Measurements from ENCODE around the gene NFIC. TPM values are rescaled to one million over a fixed set of nuclear protein-coding genes. Genes with fewer than 3 reads are reported as not detected.

The NFIC gene
- total RNA-seq, 1 donor from 2014 or later = 142 TPM

- H3K9me3 ChIP-seq = no peaks in the 10 kb centered on the region
- peaks cover 0 to 4% of the 10 kb centered on the region in 2 donors for H3K36me3 ChIP-seq
- no peak overlapping the region for H3K27ac ChIP-seq
- intact Hi-C loops (cut with DNase I) = no loop called here
- H3K27me3 ChIP-seq = no peaks in the 10 kb centered on the region
- no peak overlapping the region for H3K4me3 ChIP-seq
- peaks cover 81% of the 10 kb centered on the region for H3K4me1 ChIP-seq
- TF ChIP-seq CTCF (IDR thresholded peaks at IDR 0.05) = no peak
- TF ChIP-seq POLR2A (IDR thresholded peaks at IDR 0.05) = no peak
- no peak for TF ChIP-seq POLR2AphosphoS5 (IDR thresholded peaks at IDR 0.05; ENCODE audit: insufficient read depth in 1 of 2, low read depth in 1 of 2)
- no peak for DNase-seq (ENCODE audit: extremely low spot score in 2 of 2)
Measured at GRCh38 chr19:3516675-3517207, 150.4 kb downstream of the NFIC start.

GRCh38 chr19:3517638-3518037 lies 151.3 kb downstream of the NFIC start:
- TF ChIP-seq POLR2A (IDR thresholded peaks at IDR 0.05) (no peak), POLR2AphosphoS5 (IDR thresholded peaks at IDR 0.05; ENCODE audit: insufficient read depth in 1 of 2, low read depth in 1 of 2) (no peak), CTCF (IDR thresholded peaks at IDR 0.05) (no peak)
- H3K4me1 ChIP-seq = peaks cover 81% of the 10 kb centered on the region
- peaks cover 0 to 4% of the 10 kb centered on the region in 2 donors for H3K36me3 ChIP-seq
- DNase-seq (ENCODE audit: extremely low spot score in 2 of 2) = no peak
- intact Hi-C loops (cut with DNase I) = no loop called here
- H3K27me3 ChIP-seq = no peaks in the 10 kb centered on the region
- no peaks in the 10 kb centered on the region for H3K9me3 ChIP-seq
- H3K27ac ChIP-seq = no peak overlapping the region
- H3K4me3 ChIP-seq = no peak overlapping the region

GRCh38 chr19:3518255-3518654 lies 151.9 kb downstream of the NFIC start:
- Histone ChIP-seq H3K4me1 (peaks cover 79% of the 10 kb centered on the region), H3K27me3 (no peaks in the 10 kb centered on the region), H3K36me3 (peaks cover 0 to 10% of the 10 kb centered on the region in 2 donors), H3K27ac (no peak overlapping the region), H3K9me3 (no peaks in the 10 kb centered on the region), H3K4me3 (no peak overlapping the region)
- DNase-seq (ENCODE audit: extremely low spot score in 2 of 2) = no peak
- TF ChIP-seq CTCF (IDR thresholded peaks at IDR 0.05) = no peak
- no peak for TF ChIP-seq POLR2A (IDR thresholded peaks at IDR 0.05)
- TF ChIP-seq POLR2AphosphoS5 (IDR thresholded peaks at IDR 0.05; ENCODE audit: insufficient read depth in 1 of 2, low read depth in 1 of 2) = no peak
- intact Hi-C loops (cut with DNase I) = no loop called here

- intact Hi-C loops (cut with DNase I) = no loop called here
- TF ChIP-seq POLR2A (IDR thresholded peaks at IDR 0.05) = no peak
- TF ChIP-seq POLR2AphosphoS5 (IDR thresholded peaks at IDR 0.05; ENCODE audit: insufficient read depth in 1 of 2, low read depth in 1 of 2) = no peak
- no peak for TF ChIP-seq CTCF (IDR thresholded peaks at IDR 0.05)
- Histone ChIP-seq H3K4me3 (no peak overlapping the region), H3K36me3 (peaks cover 0 to 14% of the 10 kb centered on the region in 2 donors), H3K4me1 (peaks cover 75% of the 10 kb centered on the region), H3K27me3 (no peaks in the 10 kb centered on the region), H3K27ac (no peak overlapping the region), H3K9me3 (no peaks in the 10 kb centered on the region)
- no peak for DNase-seq (ENCODE audit: extremely low spot score in 2 of 2)
Measured at GRCh38 chr19:3518659-3519058, 152.3 kb downstream of the NFIC start.

Small RNA genes lying within 50 kb of the gene (small RNA-seq; reads per million reads assigned to genes)
- not detected for gene AC005514.1

Other genes starting within 250 kb of the NFIC start
- gene GNA15, start 230.6 kb upstream of the NFIC start, total RNA-seq = 28.2 TPM
- gene S1PR4, start 187.8 kb upstream of the NFIC start, total RNA-seq = not detected
- gene NCLN, start 180.7 kb upstream of the NFIC start, total RNA-seq = 34.9 TPM
- not detected for gene CELF5, start 141.9 kb upstream of the NFIC start, total RNA-seq
- gene SMIM24, start 113.9 kb downstream of the NFIC start, total RNA-seq = not detected
- not detected for gene SMIM44, start 116.9 kb downstream of the NFIC start, total RNA-seq
- 15.0 TPM for gene DOHH, start 134.1 kb downstream of the NFIC start, total RNA-seq
- gene FZR1, start 139.7 kb downstream of the NFIC start, total RNA-seq = 29.2 TPM
- not detected for gene TEKTIP1, start 172.6 kb downstream of the NFIC start, total RNA-seq
- gene MFSD12, start 191.0 kb downstream of the NFIC start, total RNA-seq = 48.4 TPM
- 92.8 TPM for gene HMG20B, start 206.4 kb downstream of the NFIC start, total RNA-seq
- 0.25 TPM for gene GIPC3, start 218.9 kb downstream of the NFIC start, total RNA-seq
- 1.7 TPM for gene TBXA2R, start 240.3 kb downstream of the NFIC start, total RNA-seq